Large intestine (tissue), 3 donors: ENCODE data around the gene UQCC5. TPM values are rescaled to one million over a fixed set of nuclear protein-coding genes. Genes with fewer than 3 reads are reported as not detected.

ENCODE experiments used
- DNase-seq, 2 donors: peaks; one replicate each; pipeline versions ENCODE4 v3.0.0 to v3.0.0-alpha.2; 2013
- H3K27ac ChIP-seq: one replicate; pipeline ENCODE4 v1.5.1; 2013; ENCODE audit warnings: low read length
- H3K27me3 ChIP-seq: 2 replicates; pipeline ENCODE4 v1.6.1; 2013; ENCODE audit warnings: low read length; ENCODE audit not compliant: control insufficient read depth, insufficient read depth
- H3K36me3 ChIP-seq: 2 replicates; pipeline ENCODE4 v1.6.1; 2013; ENCODE audit warnings: low read length; ENCODE audit not compliant: control insufficient read depth, insufficient read depth
- H3K4me1 ChIP-seq: one replicate; pipeline ENCODE4 v1.6.1; 2013; ENCODE audit warnings: low read length; ENCODE audit not compliant: control insufficient read depth, insufficient read depth
- H3K4me3 ChIP-seq: one replicate; pipeline ENCODE4 v1.5.1; 2013; ENCODE audit warnings: low read length
- H3K9me3 ChIP-seq: one replicate; pipeline ENCODE4 v1.6.1; 2013; ENCODE audit warnings: mild to moderate bottlenecking, low read depth, low read length, moderate library complexity; ENCODE audit not compliant: control insufficient read depth
- WGBS: methylation state at CpG from one replicate; pipeline ENCODE4 v1.1.5; 2013; ENCODE audit warnings: low lambda C conversion rate; ENCODE audit not compliant: insufficient coverage; 5-methylcytosine and 5-hydroxymethylcytosine counted together
- polyA plus RNA-seq: library from polyadenylated mRNA; unstranded; fragments of 120-200 nt; gene quantifications from one replicate; pipeline ENCODE4 v1.2.1, GENCODE V29; 2013

UQCC5 gene
- polyA plus RNA-seq, 1 donor, result 25.8 TPM

GRCh38 chr3:52528586-52529375 lies 7.6 kb upstream of the UQCC5 start:
- no peak for DNase-seq
- Histone ChIP-seq H3K4me1 (peaks cover 8% of the 10 kb centered on the region), H3K27ac (no peak overlapping the region), H3K4me3 (no peak overlapping the region), H3K36me3 (peaks cover 39% of the 10 kb centered on the region), H3K27me3 (no peaks in the 10 kb centered on the region), H3K9me3 (no peaks in the 10 kb centered on the region)
- WGBS, result no CpG with 5 or more reads among the region's 25 CpGs

GRCh38 chr3:52529376-52530333 lies 6.8 kb upstream of the UQCC5 start:
- Histone ChIP-seq H3K9me3 (peaks cover 3% of the 10 kb centered on the region), H3K27me3 (no peaks in the 10 kb centered on the region), H3K4me3 (no peak overlapping the region), H3K36me3 (peaks cover 32% of the 10 kb centered on the region), H3K27ac (no peak overlapping the region), H3K4me1 (peaks cover 14% of the 10 kb centered on the region)
- no CpG with 5 or more reads among the region's 12 CpGs for WGBS
- DNase-seq, result no peak

- peaks cover 3% of the 10 kb centered on the region for H3K9me3 ChIP-seq
- H3K27ac ChIP-seq, result no peak overlapping the region
- H3K27me3 ChIP-seq, result no peaks in the 10 kb centered on the region
- no peak for DNase-seq
- no CpG with 5 or more reads among the region's 10 CpGs for WGBS
- peaks cover 20% of the 10 kb centered on the region for H3K4me1 ChIP-seq
- peaks cover 27% of the 10 kb centered on the region for H3K36me3 ChIP-seq
- H3K4me3 ChIP-seq, result no peak overlapping the region
These were observed 5.2 kb upstream of the UQCC5 start for GRCh38 chr3:52530918-52531826.

GRCh38 chr3:52531860-52532516 lies 4.4 kb upstream of the UQCC5 start:
- Histone ChIP-seq H3K36me3 (peaks cover 20% of the 10 kb centered on the region), H3K9me3 (peaks cover 3% of the 10 kb centered on the region), H3K4me3 (peak overlapping the region; percentile 64), H3K4me1 (peaks cover 20% of the 10 kb centered on the region), H3K27ac (no peak overlapping the region), H3K27me3 (no peaks in the 10 kb centered on the region)
- no peak for DNase-seq
- no CpG with 5 or more reads among the region's 14 CpGs for WGBS

GRCh38 chr3:52532517-52532837 lies 3.9 kb upstream of the UQCC5 start:
- H3K27ac ChIP-seq, result no peak overlapping the region

GRCh38 chr3:52532838-52533622 lies 3.4 kb upstream of the UQCC5 start:
- Histone ChIP-seq H3K27ac (no peak overlapping the region), H3K4me3 (peak overlapping the region; percentile 64), H3K27me3 (no peaks in the 10 kb centered on the region), H3K9me3 (peaks cover 3% of the 10 kb centered on the region), H3K36me3 (peaks cover 10% of the 10 kb centered on the region), H3K4me1 (peaks cover 29% of the 10 kb centered on the region)
- peak in 1 of 2 donors; percentile 50 for DNase-seq
- no CpG with 5 or more reads among the region's 78 CpGs for WGBS

More at GRCh38 chr3:52532517-52532837, 3.9 kb upstream of the UQCC5 start:
- no CpG with 5 or more reads among the region's 5 CpGs for WGBS
- H3K9me3 ChIP-seq, result peaks cover 3% of the 10 kb centered on the region
- H3K27me3 ChIP-seq, result no peaks in the 10 kb centered on the region
- DNase-seq, result peak in 1 of 2 donors; percentile 42
- H3K4me3 ChIP-seq, result peak overlapping the region; percentile 64
- H3K4me1 ChIP-seq, result peaks cover 23% of the 10 kb centered on the region
- H3K36me3 ChIP-seq, result peaks cover 15% of the 10 kb centered on the region

GRCh38 chr3:52533623-52534280 lies 2.7 kb upstream of the UQCC5 start, which contains the start of gene NT5DC2:
Gene NT5DC2 (minus strand): TSS chr3:52533857. CDS start chr3:52533737, 120 bp downstream.
- WGBS, result no CpG with 5 or more reads among the region's 91 CpGs
- Histone ChIP-seq H3K4me1 (peaks cover 31% of the 10 kb centered on the region), H3K9me3 (peaks cover 3% of the 10 kb centered on the region), H3K36me3 (peaks cover 5% of the 10 kb centered on the region), H3K4me3 (peak within 1 kb of the TSS; percentile 64), H3K27ac (peak within 1 kb of the TSS; percentile 41), H3K27me3 (no peaks in the 10 kb centered on the region)
- DNase-seq, result peak in 1 of 2 donors; percentile 68

- Histone ChIP-seq H3K27me3 (no peaks in the 10 kb centered on the region), H3K4me3 (peak overlapping the region; percentile 54), H3K36me3 (no peaks in the 10 kb centered on the region), H3K27ac (peak overlapping the region; percentile 41), H3K9me3 (peaks cover 3% of the 10 kb centered on the region), H3K4me1 (peaks cover 31% of the 10 kb centered on the region)
- peak in 1 of 2 donors; percentile 13 for DNase-seq
- 100% methylated on average over 3 of the region's 57 CpGs for WGBS
These were observed 1.9 kb upstream of the UQCC5 start for GRCh38 chr3:52534281-52535183.
